ENCODE results near the gene AHI1. TPM values are rescaled to one million over a fixed set of nuclear protein-coding genes. Genes with fewer than 3 reads are reported as not detected.

AHI1 gene
- total and polyA plus RNA-seq, 2 donors, result 8.3 to 101 TPM

DNA sequence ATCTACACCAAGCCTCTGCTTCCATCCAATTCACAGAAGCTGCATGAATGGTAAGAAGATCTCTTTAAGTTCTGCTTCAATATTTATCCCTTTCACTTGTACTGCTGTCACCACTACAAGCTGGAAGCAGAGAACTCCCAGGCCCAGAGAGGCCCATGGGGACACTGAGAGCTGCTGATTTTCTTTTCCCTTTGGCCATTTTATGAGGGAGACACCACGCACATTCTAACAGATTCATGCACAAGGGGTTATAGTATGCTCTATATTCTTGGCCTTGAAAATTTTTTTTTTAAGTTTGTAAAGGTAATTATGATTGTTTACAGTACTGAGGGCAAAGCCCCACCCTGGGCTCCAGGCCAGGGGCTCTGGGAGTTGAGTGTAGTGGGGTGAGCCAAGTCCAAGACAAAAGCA, 228.1 kb downstream of the AHI1 start:
- Histone ChIP-seq H3K4me1 (ENCODE audit: insufficient read depth) (no peaks in the 10 kb centered on the region), H3K4me3 (ENCODE audit: low read depth, low read length) (no peak overlapping the region), H3K27ac (ENCODE audit: low read depth) (no peak overlapping the region), H3K36me3 (ENCODE audit: insufficient read depth) (no peaks in the 10 kb centered on the region)
- DNase-seq (ENCODE audit: extremely low spot score), result no peak
- WGBS, result 46% methylated on average over 1 of the region's 1 CpG

DNA sequence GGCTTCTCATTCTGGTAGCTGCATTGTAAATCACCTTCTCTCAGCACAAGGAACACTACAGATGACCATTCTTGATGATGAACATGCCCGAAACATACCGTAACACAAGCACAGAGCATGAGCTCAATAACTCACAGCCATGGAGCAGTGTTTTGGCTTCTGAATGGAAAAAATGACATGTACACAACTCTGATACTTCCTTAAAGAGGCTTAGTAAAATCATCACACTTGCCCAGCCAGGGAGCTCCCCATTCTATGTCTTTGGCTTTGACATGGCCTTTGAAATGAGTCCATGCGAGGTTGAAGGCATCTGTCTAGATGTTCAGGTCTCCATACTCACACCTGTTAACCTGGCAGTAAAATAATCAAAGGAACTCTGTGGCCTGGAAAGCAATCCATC, 228.8 kb downstream of the AHI1 start:
- no peak for DNase-seq (ENCODE audit: extremely low spot score)
- Histone ChIP-seq H3K4me1 (ENCODE audit: insufficient read depth) (no peaks in the 10 kb centered on the region), H3K4me3 (ENCODE audit: low read depth, low read length) (no peak overlapping the region), H3K36me3 (ENCODE audit: insufficient read depth) (no peaks in the 10 kb centered on the region), H3K27ac (ENCODE audit: low read depth) (no peak overlapping the region)
- 94% methylated on average over 3 of the region's 3 CpGs for WGBS

DNA sequence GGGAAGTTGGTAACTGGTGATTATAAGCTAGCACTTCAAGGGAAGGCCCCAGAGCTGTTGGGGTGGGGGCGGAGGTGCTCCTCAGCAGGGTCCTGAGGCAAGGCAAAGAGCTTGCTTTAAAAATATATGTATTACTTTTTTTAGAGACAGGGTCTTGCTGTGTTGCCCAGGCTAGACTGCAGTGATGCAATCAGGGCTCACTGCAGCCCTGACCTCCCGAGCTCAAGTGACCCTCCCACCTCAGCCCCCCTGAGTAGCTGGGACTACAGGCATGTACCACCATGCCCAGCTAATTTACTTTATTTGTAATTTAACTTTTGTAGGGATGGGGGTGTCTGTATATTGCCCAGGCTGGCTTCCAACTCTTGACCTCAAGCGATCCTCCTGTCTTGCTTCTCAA, 229.3 kb downstream of the AHI1 start:
- Histone ChIP-seq H3K36me3 (ENCODE audit: insufficient read depth) (no peaks in the 10 kb centered on the region), H3K4me3 (ENCODE audit: low read depth, low read length) (no peak overlapping the region), H3K4me1 (ENCODE audit: insufficient read depth) (no peaks in the 10 kb centered on the region), H3K27ac (ENCODE audit: low read depth) (no peak overlapping the region)
- no peak for DNase-seq (ENCODE audit: extremely low spot score)
- 92% methylated on average over 3 of the region's 3 CpGs for WGBS

DNA sequence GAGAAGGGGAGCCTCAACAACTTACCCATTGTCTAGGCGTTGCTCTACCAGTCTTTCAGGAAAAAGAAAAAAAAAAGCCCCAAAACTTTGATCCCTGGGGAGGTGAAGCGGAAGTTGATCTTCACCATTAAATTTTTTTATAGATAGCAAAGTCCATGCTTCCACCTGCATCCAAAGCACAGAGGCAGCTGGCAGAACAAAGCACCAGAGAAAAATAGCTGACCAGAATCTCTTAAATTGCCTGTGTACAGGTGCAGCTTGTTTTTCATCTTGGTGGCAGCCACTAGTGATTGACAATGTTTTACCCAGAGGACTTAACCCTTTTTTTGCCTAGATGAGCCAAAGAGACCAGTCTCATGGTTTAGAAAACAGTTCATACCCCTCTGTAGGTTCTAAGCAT, 230.5 kb downstream of the AHI1 start:
- no peak overlapping the region for H3K4me3 ChIP-seq (ENCODE audit: low read depth, low read length)
- no peak for DNase-seq (ENCODE audit: extremely low spot score)
- WGBS, result 69% methylated on average over 2 of the region's 2 CpGs

DNA sequence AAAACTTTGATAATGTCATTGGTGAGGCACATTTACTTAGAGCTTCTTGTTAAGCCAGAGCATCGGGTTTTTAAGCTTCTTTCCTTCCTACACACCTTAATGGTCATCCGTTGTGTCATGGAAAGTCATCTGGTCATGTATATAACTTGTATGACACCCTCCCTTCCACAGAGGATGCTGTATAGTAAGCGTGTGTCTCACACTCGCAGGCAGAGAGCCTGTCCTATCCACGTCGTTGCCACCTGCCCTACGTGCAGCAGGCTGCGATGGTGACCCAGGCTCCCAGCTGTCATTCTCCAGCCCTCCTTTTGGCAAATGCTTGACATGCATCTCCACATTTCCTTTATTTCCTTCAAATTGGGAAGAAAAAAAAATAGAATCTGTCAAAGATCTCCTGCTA, 230.9 kb downstream of the AHI1 start:
- 82% methylated on average over 8 of the region's 8 CpGs for WGBS
- Histone ChIP-seq H3K27ac (ENCODE audit: low read depth) (no peak overlapping the region), H3K4me3 (ENCODE audit: low read depth, low read length) (no peak overlapping the region), H3K36me3 (ENCODE audit: insufficient read depth) (no peaks in the 10 kb centered on the region), H3K4me1 (ENCODE audit: insufficient read depth) (no peaks in the 10 kb centered on the region)
- no peak for DNase-seq (ENCODE audit: extremely low spot score)

More for the DNA sequence above, 230.5 kb downstream of the AHI1 start:
- Histone ChIP-seq H3K36me3 (ENCODE audit: insufficient read depth) (no peaks in the 10 kb centered on the region), H3K27ac (ENCODE audit: low read depth) (no peak overlapping the region), H3K4me1 (ENCODE audit: insufficient read depth) (no peaks in the 10 kb centered on the region)

DNA sequence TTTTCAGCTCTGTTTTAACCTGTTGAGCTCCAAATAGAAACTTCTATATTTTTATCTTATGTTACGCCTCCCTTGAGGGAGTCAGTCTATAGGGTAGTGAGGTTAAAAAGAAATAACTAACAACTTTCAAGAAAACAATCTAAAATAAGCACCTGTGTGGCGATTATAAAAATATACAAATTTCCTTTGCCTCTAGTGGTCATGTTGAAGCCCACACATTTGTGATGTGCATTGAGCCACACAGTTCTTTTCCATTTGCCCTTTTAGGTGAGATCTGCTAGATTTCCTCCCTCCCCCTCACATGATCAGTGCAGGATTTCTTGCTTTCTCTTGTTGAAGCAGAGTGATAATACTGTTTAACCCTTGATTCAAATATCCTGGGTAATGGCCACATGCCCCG, 232.3 kb downstream of the AHI1 start:
- Histone ChIP-seq H3K36me3 (ENCODE audit: insufficient read depth) (no peaks in the 10 kb centered on the region), H3K4me1 (ENCODE audit: insufficient read depth) (no peaks in the 10 kb centered on the region), H3K4me3 (ENCODE audit: low read depth, low read length) (no peak overlapping the region), H3K27ac (ENCODE audit: low read depth) (no peak overlapping the region)
- DNase-seq (ENCODE audit: extremely low spot score), result no peak
- 86% methylated on average over 3 of the region's 3 CpGs for WGBS

DNA sequence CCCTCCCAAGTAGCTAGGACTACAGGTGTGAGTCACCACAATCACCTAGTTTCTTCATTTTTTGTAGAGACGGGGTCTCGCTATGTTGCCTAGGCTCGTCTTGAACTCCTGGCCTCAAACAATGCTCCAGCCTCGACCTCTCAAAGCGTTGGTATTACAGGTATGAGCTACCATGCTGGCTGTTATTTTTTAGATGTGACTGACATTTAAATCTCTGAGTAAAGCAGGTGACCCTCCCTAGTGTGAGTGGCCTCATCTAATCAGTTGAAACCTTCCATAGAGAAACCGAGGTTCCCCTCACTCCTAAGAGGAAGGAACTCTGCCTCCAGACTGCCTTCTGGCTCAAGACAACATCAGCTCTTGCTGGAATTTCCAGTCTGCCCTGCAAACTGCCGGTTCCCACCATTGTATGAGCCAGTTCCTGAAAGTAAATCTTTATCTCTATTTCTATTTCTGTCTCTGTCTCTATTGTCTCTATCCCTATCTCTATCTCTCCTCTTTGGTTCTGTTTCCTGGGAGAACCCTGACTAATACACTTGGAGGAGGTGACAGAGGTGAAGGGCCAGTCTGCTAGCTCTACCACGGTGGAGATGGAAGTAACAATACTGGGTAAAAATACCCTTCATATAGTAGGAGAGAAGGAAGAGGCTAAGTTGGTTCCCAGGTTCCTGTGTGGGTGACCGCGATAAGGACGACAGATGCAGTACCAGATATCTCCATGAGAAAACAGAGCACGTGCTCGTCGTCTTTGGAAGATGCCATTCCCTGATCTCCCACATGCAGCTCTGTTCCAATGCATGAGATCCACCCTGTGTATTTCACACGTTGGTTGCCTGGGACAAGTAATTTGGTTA, 235.4 kb downstream of the AHI1 start:
- H3K4me3 ChIP-seq (ENCODE audit: low read depth, low read length), result no peak overlapping the region
- no peaks in the 10 kb centered on the region for H3K4me1 ChIP-seq (ENCODE audit: insufficient read depth)
- 80% methylated on average over 15 of the region's 15 CpGs for WGBS
- H3K27ac ChIP-seq (ENCODE audit: low read depth), result no peak overlapping the region
- no peaks in the 10 kb centered on the region for H3K36me3 ChIP-seq (ENCODE audit: insufficient read depth)
- DNase-seq (ENCODE audit: extremely low spot score), result no peak

DNA sequence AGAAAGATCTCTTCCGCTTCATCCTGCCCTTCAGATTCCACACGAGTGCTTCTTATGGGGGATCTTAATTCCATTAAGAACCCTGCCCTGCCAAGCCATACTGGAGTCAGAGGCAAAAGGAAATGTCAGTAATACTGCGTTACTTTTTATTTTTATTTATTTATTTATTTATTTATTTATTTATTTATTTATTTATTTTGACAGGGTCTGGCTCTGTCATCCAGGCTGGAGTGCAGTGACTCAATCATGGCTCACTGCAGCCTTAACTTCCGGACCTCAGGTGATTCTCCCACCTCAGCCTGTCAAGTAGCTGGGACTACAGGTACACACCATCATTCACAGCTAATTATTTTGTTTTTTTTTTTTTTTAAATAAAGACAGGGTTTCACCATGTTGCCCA, 236.9 kb downstream of the AHI1 start:
- no peak for DNase-seq (ENCODE audit: extremely low spot score)
- Histone ChIP-seq H3K27ac (ENCODE audit: low read depth) (no peak overlapping the region), H3K4me3 (ENCODE audit: low read depth, low read length) (no peak overlapping the region), H3K4me1 (ENCODE audit: insufficient read depth) (no peaks in the 10 kb centered on the region), H3K36me3 (ENCODE audit: insufficient read depth) (no peaks in the 10 kb centered on the region)
- 89% methylated on average over 4 of the region's 4 CpGs for WGBS

DNA sequence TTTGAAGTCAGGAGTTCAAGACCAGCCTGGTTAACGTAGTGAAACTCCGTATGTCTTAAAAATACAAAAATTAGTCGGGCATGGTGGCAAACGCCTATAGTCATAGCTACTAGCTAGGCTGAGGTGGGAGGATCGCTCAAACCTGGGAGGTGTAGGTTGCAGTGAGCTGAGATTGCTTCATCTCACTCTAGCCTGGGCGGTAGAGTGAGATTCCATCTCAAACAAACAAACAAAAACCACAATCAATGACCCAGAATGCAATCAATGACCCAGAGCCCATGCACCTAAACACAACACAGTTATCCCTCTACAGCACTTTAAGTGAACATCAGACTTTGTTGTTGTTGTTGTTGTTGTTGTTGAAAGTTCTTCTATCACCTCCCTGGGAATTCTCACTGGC, 238.6 kb downstream of the AHI1 start:
- Histone ChIP-seq H3K27ac (ENCODE audit: low read depth) (no peak overlapping the region), H3K4me3 (ENCODE audit: low read depth, low read length) (no peak overlapping the region), H3K4me1 (ENCODE audit: insufficient read depth) (no peaks in the 10 kb centered on the region), H3K36me3 (ENCODE audit: insufficient read depth) (no peaks in the 10 kb centered on the region)
- no peak for DNase-seq (ENCODE audit: extremely low spot score)
- WGBS, result 58% methylated on average over 6 of the region's 6 CpGs

DNA sequence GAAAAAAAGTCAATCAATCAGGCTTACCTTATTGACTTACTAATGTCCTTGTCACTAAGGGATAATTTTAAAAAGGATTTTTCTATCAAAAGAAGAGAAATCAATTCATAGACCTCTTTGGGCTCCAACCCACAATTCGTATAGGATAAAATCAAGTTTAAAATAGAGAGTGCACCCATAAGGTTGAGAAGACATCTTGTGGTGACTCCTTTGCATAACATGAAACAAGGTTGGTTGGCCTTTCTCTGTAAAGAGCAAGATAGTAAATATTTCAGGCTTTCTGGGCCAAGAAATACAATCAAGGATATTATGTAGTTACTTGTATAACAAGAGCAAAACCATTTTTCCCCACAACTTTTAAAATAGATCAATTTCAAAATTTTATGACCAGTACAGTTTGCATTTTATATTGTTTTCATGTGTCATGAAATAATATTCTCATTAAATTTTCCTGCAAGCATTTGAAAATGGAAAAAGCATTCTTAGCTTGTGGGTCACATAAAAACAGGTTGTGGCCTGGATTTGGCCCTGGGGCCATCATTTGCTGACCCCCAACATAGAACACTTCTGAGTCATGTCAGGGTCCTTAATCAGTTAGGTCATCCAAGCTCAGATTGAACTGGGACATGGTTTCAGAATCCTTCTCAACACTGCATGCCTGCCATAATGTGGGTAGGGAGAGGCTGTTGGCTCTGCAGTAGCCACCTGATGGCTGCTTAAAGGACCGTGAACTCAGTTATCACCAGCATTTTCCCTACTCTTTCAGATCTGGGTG, 239.7 kb downstream of the AHI1 start:
- DNase-seq (ENCODE audit: extremely low spot score), result no peak
- H3K4me1 ChIP-seq (ENCODE audit: insufficient read depth), result no peaks in the 10 kb centered on the region
- 55% methylated on average over 2 of the region's 2 CpGs for WGBS
- no peak overlapping the region for H3K27ac ChIP-seq (ENCODE audit: low read depth)
- no peak overlapping the region for H3K4me3 ChIP-seq (ENCODE audit: low read depth, low read length)
- no peaks in the 10 kb centered on the region for H3K36me3 ChIP-seq (ENCODE audit: insufficient read depth)

DNA sequence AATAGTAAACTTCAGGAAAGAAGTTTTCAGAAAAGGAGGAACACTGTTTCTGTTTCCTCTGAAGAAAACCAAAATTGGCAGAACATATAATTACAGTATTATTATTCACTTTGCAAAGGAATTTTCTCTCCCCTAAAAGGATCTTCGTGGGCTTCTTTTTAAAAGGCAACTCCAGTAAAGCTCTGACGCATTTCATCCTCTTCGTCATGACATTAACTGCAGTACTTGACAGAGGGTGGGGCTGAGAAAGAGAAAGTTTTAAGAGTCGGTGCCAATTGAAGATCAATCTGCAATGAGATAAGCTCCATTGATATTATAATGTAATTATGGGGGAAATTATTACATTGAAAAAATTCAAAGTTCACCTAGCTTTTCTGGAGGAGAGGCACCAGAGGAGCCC, 240.7 kb downstream of the AHI1 start:
- Histone ChIP-seq H3K27ac (ENCODE audit: low read depth) (no peak overlapping the region), H3K4me1 (ENCODE audit: insufficient read depth) (no peaks in the 10 kb centered on the region), H3K36me3 (ENCODE audit: insufficient read depth) (no peaks in the 10 kb centered on the region), H3K4me3 (ENCODE audit: low read depth, low read length) (no peak overlapping the region)
- DNase-seq (ENCODE audit: extremely low spot score), result no peak
- 52% methylated on average over 4 of the region's 4 CpGs for WGBS

DNA sequence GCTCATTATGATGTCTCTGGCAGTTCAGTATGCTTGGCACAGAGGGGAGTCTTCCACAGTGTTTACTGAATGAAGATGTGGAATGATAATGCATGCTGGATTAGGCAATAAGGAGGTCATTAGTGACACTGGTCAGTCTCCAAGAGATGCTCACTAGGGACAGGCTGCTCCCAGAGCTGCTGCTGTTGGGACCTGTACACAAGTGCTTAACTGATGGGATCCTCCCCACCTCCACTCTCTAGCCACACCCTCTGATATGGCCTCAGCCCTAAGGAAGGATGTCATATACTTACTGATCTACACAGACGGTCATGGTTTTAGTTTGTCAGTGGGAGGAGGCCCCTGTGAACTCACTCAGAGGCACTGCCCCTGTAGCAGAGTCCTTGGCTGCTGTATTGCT, 243.1 kb downstream of the AHI1 start:
- no peak for DNase-seq (ENCODE audit: extremely low spot score)
- Histone ChIP-seq H3K4me1 (ENCODE audit: insufficient read depth) (no peaks in the 10 kb centered on the region), H3K36me3 (ENCODE audit: insufficient read depth) (no peaks in the 10 kb centered on the region), H3K27ac (ENCODE audit: low read depth) (no peak overlapping the region), H3K4me3 (ENCODE audit: low read depth, low read length) (no peak overlapping the region)
- 64% methylated on average over 1 of the region's 1 CpG for WGBS

DNA sequence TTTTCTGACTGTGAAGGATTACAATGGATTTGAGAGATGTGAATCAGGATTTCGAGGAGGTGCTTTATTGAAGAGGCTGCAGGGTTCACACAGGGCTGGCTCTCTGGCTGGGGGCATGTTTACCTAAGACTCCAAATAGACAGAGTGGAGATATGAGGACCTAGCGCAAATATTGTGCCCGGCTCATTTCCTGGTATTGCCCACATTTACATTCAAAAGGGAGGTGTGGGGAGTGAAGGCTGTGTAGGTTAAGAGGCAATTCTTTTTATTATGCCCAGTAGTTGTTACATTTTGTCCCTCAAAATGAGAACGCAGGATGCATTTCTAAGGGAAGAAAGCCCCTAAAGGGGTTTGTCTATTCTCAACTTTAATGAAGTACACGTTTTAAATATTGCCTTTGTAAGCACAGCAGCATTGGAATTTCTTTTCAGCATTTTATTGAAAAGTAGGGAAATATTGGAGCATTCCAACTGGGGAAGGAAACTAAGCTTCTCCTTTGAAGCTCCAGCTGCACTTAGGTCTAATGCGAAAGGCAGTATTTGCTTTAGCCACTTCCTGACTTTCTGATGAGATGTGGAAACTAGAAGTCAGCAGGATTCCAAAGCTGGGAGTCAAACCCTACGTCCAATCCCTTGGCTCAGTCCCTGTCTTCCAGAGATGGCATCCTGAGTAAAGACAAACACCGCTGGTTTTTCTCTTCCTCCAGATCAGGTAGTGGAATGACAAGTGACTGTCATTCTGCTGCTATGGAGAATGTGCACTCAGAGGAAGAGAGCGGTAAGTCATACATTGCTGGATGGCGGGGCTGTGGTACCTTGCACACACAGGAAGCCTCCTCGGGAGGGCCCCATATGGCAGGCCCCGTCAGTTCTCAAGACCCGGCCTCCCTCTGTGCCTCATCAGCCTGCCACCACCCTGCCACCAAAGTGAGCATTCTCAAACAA, 245.8 kb downstream of the AHI1 start:
- Histone ChIP-seq H3K4me1 (ENCODE audit: insufficient read depth) (no peaks in the 10 kb centered on the region), H3K27ac (ENCODE audit: low read depth) (no peak overlapping the region), H3K36me3 (ENCODE audit: insufficient read depth) (no peaks in the 10 kb centered on the region), H3K4me3 (ENCODE audit: low read depth, low read length) (no peak overlapping the region)
- 60% methylated on average over 13 of the region's 13 CpGs for WGBS
- no peak for DNase-seq (ENCODE audit: extremely low spot score)

Measured in urinary bladder (tissue), 4 donors.